ENCODE results near the gene CHST3. TPM values are rescaled to one million over a fixed set of nuclear protein-coding genes. Genes with fewer than 3 reads are reported as not detected.
A peak's percentile ranks its signal among the peaks of the same experiment; 100 is the strongest.
"Not testable (repeated sequence)": the region's sequence is repeated elsewhere in the genome, so short reads cannot be mapped to it uniquely, and the experiment has no call there.

The CHST3 gene
- total RNA-seq, 1 donor = 58.3 TPM

DNA sequence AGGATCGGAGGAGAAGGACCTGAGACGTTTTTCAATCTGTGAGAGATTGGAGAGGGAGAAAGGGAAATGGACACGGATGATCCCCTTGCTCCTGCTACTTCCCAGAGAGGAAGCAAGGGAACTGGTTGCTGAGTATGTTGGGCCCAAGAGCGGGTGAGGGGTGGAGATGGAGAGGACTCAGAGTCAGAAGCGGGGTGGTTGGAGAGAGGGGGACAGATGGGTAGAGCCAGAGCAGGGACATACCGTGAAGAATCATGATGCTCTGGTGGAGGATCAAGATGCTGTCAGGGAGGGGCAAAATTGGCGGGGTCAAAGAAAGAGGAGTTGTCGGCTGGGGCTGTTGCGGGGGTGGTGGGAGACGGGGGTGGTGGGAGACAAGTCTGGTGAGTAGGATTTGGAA is 2.4 kb upstream of the CHST3 start:
- DNase-seq (ENCODE audit: low read depth) = no peak
- TF ChIP-seq, protein P1, sequence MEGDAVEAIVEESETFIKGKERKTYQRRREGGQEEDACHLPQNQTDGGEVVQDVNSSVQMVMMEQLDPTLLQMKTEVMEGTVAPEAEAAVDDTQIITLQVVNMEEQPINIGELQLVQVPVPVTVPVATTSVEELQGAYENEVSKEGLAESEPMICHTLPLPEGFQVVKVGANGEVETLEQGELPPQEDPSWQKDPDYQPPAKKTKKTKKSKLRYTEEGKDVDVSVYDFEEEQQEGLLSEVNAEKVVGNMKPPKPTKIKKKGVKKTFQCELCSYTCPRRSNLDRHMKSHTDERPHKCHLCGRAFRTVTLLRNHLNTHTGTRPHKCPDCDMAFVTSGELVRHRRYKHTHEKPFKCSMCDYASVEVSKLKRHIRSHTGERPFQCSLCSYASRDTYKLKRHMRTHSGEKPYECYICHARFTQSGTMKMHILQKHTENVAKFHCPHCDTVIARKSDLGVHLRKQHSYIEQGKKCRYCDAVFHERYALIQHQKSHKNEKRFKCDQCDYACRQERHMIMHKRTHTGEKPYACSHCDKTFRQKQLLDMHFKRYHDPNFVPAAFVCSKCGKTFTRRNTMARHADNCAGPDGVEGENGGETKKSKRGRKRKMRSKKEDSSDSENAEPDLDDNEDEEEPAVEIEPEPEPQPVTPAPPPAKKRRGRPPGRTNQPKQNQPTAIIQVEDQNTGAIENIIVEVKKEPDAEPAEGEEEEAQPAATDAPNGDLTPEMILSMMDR (IDR thresholded peaks at IDR 0.05; ENCODE audit: insufficient read depth, low read depth, low read length) = no peak
- H3K4me3 ChIP-seq (ENCODE audit: low read depth, low read length) = no peak overlapping the region

DNA sequence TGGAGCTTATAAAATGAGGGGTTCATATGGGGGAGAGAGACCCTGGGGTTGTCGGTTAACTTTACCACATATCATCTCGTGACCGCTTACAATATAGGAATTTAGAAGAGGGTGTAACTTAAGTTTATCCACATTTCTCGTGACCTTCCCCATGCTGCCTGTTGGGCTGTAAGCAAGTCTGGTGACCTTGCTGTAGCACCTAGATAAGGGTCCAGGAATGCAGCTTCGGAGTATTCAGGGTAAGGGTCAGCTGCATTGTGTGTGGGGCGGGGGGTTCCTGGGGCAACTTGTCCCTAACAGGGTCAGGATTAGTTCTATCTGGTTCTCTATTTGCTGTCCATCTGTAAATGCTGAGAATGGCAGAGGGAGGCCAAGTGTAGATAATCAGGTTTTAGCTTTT is 1.3 kb upstream of the CHST3 start:
- DNase-seq (ENCODE audit: low read depth) = no peak
- TF ChIP-seq, protein P1 (IDR thresholded peaks at IDR 0.05; ENCODE audit: insufficient read depth, low read depth, low read length) = no peak
- H3K4me3 ChIP-seq (ENCODE audit: low read depth, low read length) = no peak overlapping the region

DNA sequence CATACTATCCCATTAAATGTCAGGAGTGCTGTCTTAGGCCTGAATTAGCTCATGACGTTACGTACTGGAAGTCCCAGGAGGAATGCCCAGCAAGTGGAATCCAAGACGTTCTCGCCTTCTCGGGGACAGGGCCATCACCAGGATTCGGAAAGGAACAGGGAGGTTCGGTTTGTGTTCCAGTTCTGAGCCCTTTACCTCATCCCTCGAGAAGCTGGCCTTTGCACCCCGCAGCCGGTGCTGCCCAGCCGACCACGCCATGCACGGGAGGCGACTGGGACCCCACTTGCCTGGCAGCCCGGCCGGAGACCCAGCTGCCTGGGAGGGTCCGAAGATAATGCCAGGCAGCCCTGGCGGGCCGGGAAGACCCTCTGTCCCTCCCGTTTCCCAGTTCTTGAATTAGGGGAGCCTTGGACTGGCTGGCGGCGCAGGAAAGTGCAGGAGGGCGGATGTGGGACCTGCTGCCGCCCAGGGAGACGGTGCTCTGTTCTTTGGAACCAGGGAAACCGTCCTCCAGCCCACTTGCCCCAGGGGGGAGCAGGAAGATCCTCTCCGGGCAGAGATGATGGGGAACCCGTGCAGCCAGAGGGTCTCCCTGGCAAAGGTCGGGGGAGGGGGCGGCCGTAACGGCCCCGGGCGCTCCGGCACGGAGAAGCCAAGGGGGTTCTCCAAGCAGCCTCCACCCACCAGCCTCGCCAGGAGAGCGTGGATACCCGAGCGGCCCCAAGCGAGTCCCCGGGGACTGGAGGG is 671 bp upstream of the CHST3 start:
- H3K4me3 ChIP-seq (ENCODE audit: low read depth, low read length) = peak overlapping the region; percentile 78
- peak; percentile 45 for DNase-seq (ENCODE audit: low read depth)
- TF ChIP-seq, protein P1 (IDR thresholded peaks at IDR 0.05; ENCODE audit: insufficient read depth, low read depth, low read length) = no peak

DNA sequence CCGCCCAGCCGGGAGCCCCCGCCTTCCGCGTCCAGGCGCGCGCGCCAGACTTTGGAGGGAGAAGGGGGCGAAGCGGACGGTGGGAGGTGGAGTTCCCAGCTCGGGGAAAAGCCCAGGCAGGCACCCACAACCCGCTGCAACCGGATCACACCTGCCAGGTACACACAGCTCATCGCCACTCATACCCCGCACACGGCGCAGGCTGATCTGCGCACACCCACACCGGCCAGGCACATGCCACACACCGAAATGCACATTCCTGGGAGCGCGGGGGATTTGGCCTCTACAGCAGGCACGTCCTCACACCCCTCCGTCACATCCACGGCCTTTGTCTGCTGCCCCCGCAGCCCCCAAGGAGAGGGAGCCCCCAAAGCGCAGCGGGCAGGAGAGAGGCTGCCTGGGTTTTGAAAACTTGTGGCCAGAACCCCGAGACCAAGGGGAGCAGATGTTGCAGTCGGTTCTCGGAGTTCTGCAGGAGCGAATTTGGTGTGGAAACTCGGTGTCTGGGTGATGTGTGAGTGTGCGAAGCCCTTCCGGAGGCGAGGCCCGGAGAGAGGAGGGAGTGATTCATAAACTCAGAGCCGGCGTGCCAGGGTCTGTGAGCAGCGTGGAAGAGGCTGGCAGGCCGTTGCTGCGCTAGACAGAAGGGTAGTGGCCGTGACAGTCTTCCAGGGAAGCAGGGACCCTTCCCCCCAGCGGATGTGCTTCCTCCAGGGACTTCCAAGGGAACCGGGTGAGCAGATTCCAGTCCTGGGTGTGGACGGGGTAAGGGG is 734 bp downstream of the CHST3 start:
- peak; percentile 76 for DNase-seq (ENCODE audit: low read depth)

DNA sequence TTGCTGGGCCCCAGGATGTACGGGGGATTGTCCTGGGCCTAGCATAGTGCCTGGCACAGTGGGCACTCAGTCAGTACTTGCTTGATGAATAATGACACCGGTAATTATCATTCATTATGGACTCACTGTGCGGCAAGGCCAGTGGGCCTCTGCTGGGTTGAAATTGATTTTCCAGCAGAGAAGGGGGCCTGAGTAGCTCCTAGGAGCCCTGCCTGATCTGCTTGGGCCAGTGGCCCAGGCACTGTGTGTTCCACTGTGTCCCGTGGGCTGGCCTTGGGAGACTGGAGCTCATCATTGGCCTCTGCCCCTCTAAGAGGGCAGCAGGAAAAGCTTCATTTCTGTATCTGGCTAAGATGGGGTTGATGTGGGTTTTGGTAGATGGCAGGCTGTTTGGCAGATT is 1.4 kb downstream of the CHST3 start:
- TF ChIP-seq, protein P1 (IDR thresholded peaks at IDR 0.05; ENCODE audit: insufficient read depth, low read depth, low read length) = no peak
- peak overlapping the region; percentile 78 for H3K4me3 ChIP-seq (ENCODE audit: low read depth, low read length)
- no peak for DNase-seq (ENCODE audit: low read depth)

More for the DNA sequence above, 734 bp downstream of the CHST3 start:
- TF ChIP-seq, protein P1 (IDR thresholded peaks at IDR 0.05; ENCODE audit: insufficient read depth, low read depth, low read length) = no peak
- H3K4me3 ChIP-seq (ENCODE audit: low read depth, low read length) = peak overlapping the region; percentile 78

DNA sequence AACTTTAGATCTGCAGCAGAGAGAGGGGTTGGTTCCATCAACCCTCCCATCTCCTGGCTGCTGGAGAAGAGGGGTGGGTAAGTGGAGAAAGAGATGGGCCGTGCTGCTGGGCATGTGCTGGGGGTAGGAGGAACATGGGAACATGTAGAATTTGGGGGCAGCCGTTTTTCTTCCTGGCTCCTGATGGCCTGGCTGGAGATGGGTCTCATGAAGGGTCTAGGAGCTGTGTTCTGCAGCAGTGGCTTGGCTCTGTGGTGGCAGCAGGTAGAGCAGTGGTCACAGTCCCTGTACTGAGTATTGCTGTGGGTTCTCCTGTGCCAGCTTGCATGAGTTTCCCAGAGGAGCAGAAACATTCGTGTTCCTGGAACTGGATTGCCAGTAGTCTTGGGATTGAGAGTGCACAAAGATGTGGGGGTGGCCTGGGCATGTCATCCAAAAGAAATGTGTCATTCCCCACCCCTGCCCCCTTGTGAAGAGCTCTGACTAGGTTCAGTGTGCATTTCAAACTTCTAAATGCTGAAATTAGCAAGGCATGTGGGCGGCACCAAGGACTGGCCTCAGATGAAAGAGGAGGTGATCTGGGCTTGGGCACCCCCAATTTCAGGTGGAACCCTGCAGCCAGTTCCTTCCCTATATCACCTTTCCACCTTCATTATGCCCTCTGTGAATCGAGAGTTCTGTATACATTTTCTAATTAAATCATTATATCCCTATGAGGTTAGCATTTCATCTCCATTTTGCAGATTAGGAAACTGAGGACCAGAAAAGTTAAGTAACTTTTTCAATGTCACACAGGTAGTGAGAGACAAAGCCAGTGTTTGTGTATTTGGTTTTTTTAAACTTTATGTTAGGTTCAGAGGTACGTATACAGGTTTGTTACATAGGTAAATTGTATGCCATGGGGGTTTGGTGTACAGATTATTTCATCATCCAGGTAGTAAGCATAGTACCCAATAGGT is 2.1 kb downstream of the CHST3 start:
- TF ChIP-seq, protein P1 (IDR thresholded peaks at IDR 0.05; ENCODE audit: insufficient read depth, low read depth, low read length) = no peak
- H3K4me3 ChIP-seq (ENCODE audit: low read depth, low read length) = peak overlapping the region; percentile 78
- no peak for DNase-seq (ENCODE audit: low read depth)

DNA sequence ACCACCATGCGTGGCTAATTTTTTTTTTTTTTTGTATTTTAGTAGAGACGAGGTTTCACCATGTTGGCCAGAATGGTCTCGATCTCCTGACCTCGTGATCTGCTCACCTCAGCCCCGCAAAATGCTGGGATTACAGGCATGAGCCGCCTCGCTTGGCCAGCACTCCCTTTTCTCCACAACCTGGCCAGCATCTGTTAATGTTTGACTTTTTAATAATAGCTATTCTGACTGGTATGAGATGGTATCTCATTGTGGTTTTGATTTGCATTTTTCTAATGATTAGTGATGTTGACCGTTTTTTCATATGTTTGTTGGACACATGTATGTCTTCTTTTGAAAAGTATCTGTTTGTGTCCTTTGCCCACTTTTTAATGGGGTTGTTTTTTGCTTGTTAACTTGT is 3.8 kb downstream of the CHST3 start:
- H3K4me3 ChIP-seq (ENCODE audit: low read depth, low read length) = not testable (repeated sequence)
- peak; percentile 45 for DNase-seq (ENCODE audit: low read depth)
